HG02885 (cell line): Measurements from ENCODE around the gene SASS6.
"Not testable (repeated sequence)": the region's sequence is repeated elsewhere in the genome, so short reads cannot be mapped to it uniquely, and the experiment has no call there.

Source experiments
- ATAC-seq: cut with Tn5 transposase; IDR thresholded peaks from one replicate; pipeline ENCODE4 v1.9.1; 2021; ENCODE audit warnings: mild to moderate bottlenecking; ENCODE audit not compliant: unreplicated experiment, poor library complexity

SASS6 gene

GRCh38 chr1:100051893-100052292 lies 80.8 kb downstream of the SASS6 start:
- ATAC-seq = no peak

DNA sequence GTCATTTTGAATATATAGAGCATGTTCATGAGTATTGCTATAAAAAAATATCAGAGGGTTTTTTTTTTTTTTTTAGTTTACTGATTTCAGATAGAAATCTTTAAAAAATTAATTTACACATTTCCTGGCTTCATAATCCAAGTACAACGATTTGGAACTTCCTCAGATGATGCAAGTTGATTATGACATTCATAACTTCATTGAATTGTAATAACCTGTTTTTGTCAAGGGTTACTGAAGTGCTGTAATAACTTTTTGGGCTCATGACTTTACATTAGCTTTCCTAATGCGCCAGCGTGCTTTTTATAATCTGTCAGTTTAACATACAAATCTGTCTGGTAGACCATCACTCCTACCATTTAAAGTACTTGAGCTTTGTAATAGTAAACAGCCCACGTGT lies 81.3 kb downstream of the SASS6 start:
- no peak for ATAC-seq

- ATAC-seq = no peak
Observed at GRCh38 chr1:100050139-100050538, 82.6 kb downstream of the SASS6 start.

DNA sequence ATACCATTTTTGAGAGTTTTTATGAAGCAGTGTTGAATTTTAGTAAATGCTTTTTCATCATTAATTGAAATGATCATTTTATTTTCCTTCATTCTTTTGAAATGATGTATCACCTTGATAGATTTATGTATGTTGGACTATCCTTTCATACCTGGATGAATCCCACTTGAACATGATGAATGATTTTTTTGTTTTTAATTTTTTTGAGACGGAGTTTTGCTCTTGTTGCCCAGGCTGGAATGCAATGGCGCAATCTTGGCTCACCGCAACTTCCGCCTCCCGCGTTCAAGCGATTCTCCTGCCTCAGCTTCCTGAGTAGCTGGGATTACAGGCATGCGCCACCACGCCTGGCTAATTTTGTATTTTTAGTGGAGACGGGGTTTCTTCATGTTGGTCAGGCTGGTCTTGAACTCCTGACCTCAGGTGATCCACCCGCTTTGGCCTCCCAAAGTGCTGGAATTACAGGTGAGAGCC lies 85.5 kb downstream of the SASS6 start:
- ATAC-seq = not testable (repeated sequence)

- no peak for ATAC-seq
Observed at GRCh38 chr1:100045206-100045605, 87.5 kb downstream of the SASS6 start.

DNA sequence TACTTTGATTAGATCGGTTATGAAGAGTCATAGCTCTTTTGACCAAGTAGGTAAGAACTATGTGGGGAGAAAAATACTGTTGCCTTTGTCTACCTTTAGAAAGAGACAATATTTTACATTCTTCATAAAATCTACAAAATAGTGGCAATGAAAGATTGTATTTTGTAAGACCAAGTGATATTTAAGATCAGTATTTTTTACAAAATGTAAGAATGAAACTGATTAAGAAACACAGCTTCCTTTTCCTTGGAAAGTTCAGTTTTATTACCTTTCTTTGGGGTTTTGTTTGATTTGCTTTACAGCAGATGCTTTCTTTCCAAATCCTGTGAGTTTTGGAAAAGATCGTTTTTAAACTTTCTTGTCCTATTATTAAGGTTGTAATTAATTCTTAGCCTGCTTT lies 93.1 kb downstream of the SASS6 start:
- no peak for ATAC-seq

- ATAC-seq = peak; percentile 42
Observed at GRCh38 chr1:100038660-100039287, 94.0 kb downstream of the SASS6 start.

GRCh38 chr1:100037927-100038659 lies 94.6 kb downstream of the SASS6 start:
- peak; percentile 88 for ATAC-seq

DNA sequence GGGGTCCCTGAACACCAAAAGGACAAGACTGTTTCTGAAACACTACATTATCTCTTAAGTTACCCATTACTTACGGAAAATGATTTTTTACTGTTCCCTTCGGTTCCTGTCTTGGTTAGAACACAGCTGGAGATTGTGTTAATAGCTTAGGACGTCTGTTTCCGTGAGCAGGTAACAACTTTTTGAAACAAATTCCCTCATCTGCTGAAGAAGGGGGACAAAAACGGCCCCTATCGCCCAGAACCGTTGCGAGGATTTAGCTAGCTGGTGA lies 95.1 kb downstream of the SASS6 start:
- no peak for ATAC-seq

DNA sequence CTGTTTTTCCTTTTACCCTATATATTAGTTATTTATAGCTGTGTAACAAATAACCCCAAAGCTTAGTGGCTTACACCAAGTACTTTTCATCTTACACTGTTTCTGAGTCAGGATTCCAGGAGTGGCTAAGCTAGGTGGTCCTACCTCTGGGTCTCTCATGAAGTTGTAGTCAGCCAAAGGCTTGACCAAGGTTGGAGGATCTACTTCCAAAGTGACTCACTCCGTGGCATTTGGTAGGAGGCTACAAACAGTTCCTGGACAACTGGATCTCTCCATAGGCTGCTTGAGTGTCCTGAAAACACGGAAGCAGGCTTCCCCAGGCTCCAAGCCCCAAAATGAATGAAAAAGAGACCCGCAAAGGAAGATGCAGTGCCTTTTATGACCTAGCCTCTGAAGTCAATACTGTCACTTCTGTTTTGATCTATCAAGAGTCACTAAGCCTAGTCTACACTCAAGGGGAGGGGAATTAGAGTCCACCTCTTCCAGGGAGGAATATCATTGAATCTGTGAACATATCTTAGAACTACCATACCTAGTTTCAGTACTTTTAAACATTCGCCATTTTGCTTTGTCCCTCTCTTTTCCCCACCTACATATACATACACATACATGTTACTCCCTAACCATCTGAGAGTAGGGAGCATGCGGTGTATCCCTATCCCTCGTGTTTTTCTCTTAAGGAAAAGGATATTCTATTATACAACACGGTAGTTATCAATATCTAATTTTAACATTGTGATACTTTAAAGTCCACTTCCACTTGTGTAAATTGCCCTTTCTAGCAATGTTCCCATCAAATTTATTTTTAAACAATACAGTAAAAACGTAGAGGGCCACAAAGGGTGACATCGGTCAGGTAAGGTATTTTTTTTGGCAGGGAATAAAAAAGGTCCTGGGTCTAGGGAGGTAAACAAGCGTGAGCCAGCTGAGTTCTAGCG lies 95.7 kb downstream of the SASS6 start:
- ATAC-seq = no peak

DNA sequence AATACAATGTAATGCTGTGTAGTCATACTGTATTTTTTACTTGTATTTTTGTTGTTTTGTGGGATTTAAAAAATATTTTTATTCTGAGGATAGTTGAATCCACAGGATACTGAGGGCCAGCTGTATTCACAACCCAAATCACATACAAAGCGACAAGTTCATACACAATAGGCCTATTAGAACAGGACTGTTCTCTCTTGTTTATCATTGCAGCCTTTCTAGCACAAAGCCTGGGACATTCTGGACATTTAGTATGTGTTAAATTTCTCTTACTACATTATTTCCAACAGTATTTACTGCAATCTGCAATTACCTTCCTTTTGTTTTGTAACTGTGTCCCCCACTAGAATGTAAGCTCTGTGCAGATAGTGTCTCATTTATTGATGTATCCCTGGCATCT lies 97.5 kb downstream of the SASS6 start:
- ATAC-seq = no peak

GRCh38 chr1:100034470-100034869 lies 98.3 kb downstream of the SASS6 start:
- ATAC-seq = no peak
